ENCODE measurements around the gene GPR78. TPM values are rescaled to one million over a fixed set of nuclear protein-coding genes. Genes with fewer than 3 reads are reported as not detected.

The GPR78 gene
- polyA plus RNA-seq, 1 donor (not counting 4 experiments of a cell fraction or from before 2014, with no cell fraction given): not detected

GRCh38 chr4:8545439-8545765 lies 34.8 kb upstream of the GPR78 start:
- H3K4me3 ChIP-seq (ENCODE audit: control insufficient read depth in 2 of 3, extremely low read depth in 1 of 3, insufficient read depth in 2 of 3, low read depth in 1 of 3, low read length in 3 of 3): no peak overlapping the region
- DNase-seq (ENCODE audit: low read depth, low spot score) (no peak), FAIRE-seq (no peak)
- no peaks in the 10 kb centered on the region for H3K36me3 ChIP-seq (ENCODE audit: control insufficient read depth in 2 of 2, extremely low read depth in 1 of 2, insufficient read depth in 2 of 2, low read length in 2 of 2)
- no peaks in the 10 kb centered on the region for H3K9me3 ChIP-seq (ENCODE audit: control insufficient read depth, low read depth, low read length)
- H3K9me1 ChIP-seq (ENCODE audit: control insufficient read depth, extremely low read depth, insufficient read depth, low read length): no peaks in the 10 kb centered on the region
- no peaks in the 10 kb centered on the region for H3K27me3 ChIP-seq (ENCODE audit: control insufficient read depth, extremely low read depth, insufficient read depth, low read length)
- H3K4me1 ChIP-seq (ENCODE audit: control insufficient read depth, extremely low read depth, insufficient read depth, low read length): peaks cover 11% of the 10 kb centered on the region
- TF ChIP-seq EZH2 (IDR thresholded peaks at IDR 0.05; ENCODE audit: low read length): no peak
- H2AFZ ChIP-seq (ENCODE audit: control insufficient read depth, low read length): no peak overlapping the region
- no peak overlapping the region for H3K27ac ChIP-seq (ENCODE audit: control insufficient read depth, insufficient read depth, low read length)
- H3K4me2 ChIP-seq (ENCODE audit: control insufficient read depth, extremely low read depth, insufficient read depth, low read depth, low read length): no peak overlapping the region
- dilution Hi-C loops (cut with MboI; ENCODE audit: extremely low pct_ligation_motif_present, low sequenced_read_pairs): no loop called here
- no peak overlapping the region for H3K9ac ChIP-seq (ENCODE audit: control insufficient read depth, extremely low read depth, insufficient read depth, low read length)
- no peaks in the 10 kb centered on the region for H4K20me1 ChIP-seq (ENCODE audit: control insufficient read depth, extremely low read depth, insufficient read depth, low read length)
- no peaks in the 10 kb centered on the region for H3K79me2 ChIP-seq (ENCODE audit: control insufficient read depth, insufficient read depth, low read length)

GRCh38 chr4:8546766-8547107 lies 33.5 kb upstream of the GPR78 start:
- TF ChIP-seq CTCF (optimal IDR thresholded peaks at IDR 0.05 in 1 of 3, IDR thresholded peaks at IDR 0.05 in 1 of 3, conservative IDR thresholded peaks at IDR 0.05 in 1 of 3; ENCODE audit: extremely low read depth in 1 of 3, insufficient read depth in 2 of 3, low read length in 3 of 3) (no peak), EZH2 (IDR thresholded peaks at IDR 0.05; ENCODE audit: low read length) (no peak)
- no peak overlapping the region for H3K4me2 ChIP-seq (ENCODE audit: control insufficient read depth, extremely low read depth, insufficient read depth, low read depth, low read length)
- FAIRE-seq: no peak
- no peak for DNase-seq (ENCODE audit: low read depth, low spot score)
- H3K36me3 ChIP-seq (ENCODE audit: control insufficient read depth in 2 of 2, extremely low read depth in 1 of 2, insufficient read depth in 2 of 2, low read length in 2 of 2): no peaks in the 10 kb centered on the region
- no peak overlapping the region for H2AFZ ChIP-seq (ENCODE audit: control insufficient read depth, low read length)
- H3K79me2 ChIP-seq (ENCODE audit: control insufficient read depth, insufficient read depth, low read length): no peaks in the 10 kb centered on the region
- peaks cover 3% of the 10 kb centered on the region for H3K27me3 ChIP-seq (ENCODE audit: control insufficient read depth, extremely low read depth, insufficient read depth, low read length)
- H3K4me3 ChIP-seq (ENCODE audit: control insufficient read depth in 2 of 3, extremely low read depth in 1 of 3, insufficient read depth in 2 of 3, low read depth in 1 of 3, low read length in 3 of 3): no peak overlapping the region
- no peaks in the 10 kb centered on the region for H3K9me1 ChIP-seq (ENCODE audit: control insufficient read depth, extremely low read depth, insufficient read depth, low read length)
- dilution Hi-C loops (cut with MboI; ENCODE audit: extremely low pct_ligation_motif_present, low sequenced_read_pairs): no loop called here
- H3K9ac ChIP-seq (ENCODE audit: control insufficient read depth, extremely low read depth, insufficient read depth, low read length): no peak overlapping the region
- H4K20me1 ChIP-seq (ENCODE audit: control insufficient read depth, extremely low read depth, insufficient read depth, low read length): no peaks in the 10 kb centered on the region
- peaks cover 11% of the 10 kb centered on the region for H3K4me1 ChIP-seq (ENCODE audit: control insufficient read depth, extremely low read depth, insufficient read depth, low read length)
- no peak overlapping the region for H3K27ac ChIP-seq (ENCODE audit: control insufficient read depth, insufficient read depth, low read length)
- no peaks in the 10 kb centered on the region for H3K9me3 ChIP-seq (ENCODE audit: control insufficient read depth, low read depth, low read length)

GRCh38 chr4:8547108-8547911 lies 32.9 kb upstream of the GPR78 start:
- no peak overlapping the region for H3K27ac ChIP-seq (ENCODE audit: control insufficient read depth, insufficient read depth, low read length)
- no peak overlapping the region for H2AFZ ChIP-seq (ENCODE audit: control insufficient read depth, low read length)
- no peaks in the 10 kb centered on the region for H3K9me3 ChIP-seq (ENCODE audit: control insufficient read depth, low read depth, low read length)
- no peaks in the 10 kb centered on the region for H3K79me2 ChIP-seq (ENCODE audit: control insufficient read depth, insufficient read depth, low read length)
- peaks cover 11% of the 10 kb centered on the region for H3K4me1 ChIP-seq (ENCODE audit: control insufficient read depth, extremely low read depth, insufficient read depth, low read length)
- no peak overlapping the region for H3K4me3 ChIP-seq (ENCODE audit: control insufficient read depth in 2 of 3, extremely low read depth in 1 of 3, insufficient read depth in 2 of 3, low read depth in 1 of 3, low read length in 3 of 3)
- DNase-seq (ENCODE audit: low read depth, low spot score): peak; percentile 35
- dilution Hi-C loops (cut with MboI; ENCODE audit: extremely low pct_ligation_motif_present, low sequenced_read_pairs): no loop called here
- no peaks in the 10 kb centered on the region for H3K9me1 ChIP-seq (ENCODE audit: control insufficient read depth, extremely low read depth, insufficient read depth, low read length)
- no peaks in the 10 kb centered on the region for H3K36me3 ChIP-seq (ENCODE audit: control insufficient read depth in 2 of 2, extremely low read depth in 1 of 2, insufficient read depth in 2 of 2, low read length in 2 of 2)
- no peak overlapping the region for H3K4me2 ChIP-seq (ENCODE audit: control insufficient read depth, extremely low read depth, insufficient read depth, low read depth, low read length)
- peaks cover 4% of the 10 kb centered on the region for H3K27me3 ChIP-seq (ENCODE audit: control insufficient read depth, extremely low read depth, insufficient read depth, low read length)
- H4K20me1 ChIP-seq (ENCODE audit: control insufficient read depth, extremely low read depth, insufficient read depth, low read length): no peaks in the 10 kb centered on the region
- no peak overlapping the region for H3K9ac ChIP-seq (ENCODE audit: control insufficient read depth, extremely low read depth, insufficient read depth, low read length)
- TF ChIP-seq EZH2 (IDR thresholded peaks at IDR 0.05; ENCODE audit: low read length): no peak
- peak in 2 of 3 experiments; percentile 33 to 37 for TF ChIP-seq CTCF (optimal IDR thresholded peaks at IDR 0.05 in 1 of 3, IDR thresholded peaks at IDR 0.05 in 1 of 3, conservative IDR thresholded peaks at IDR 0.05 in 1 of 3; ENCODE audit: extremely low read depth in 1 of 3, insufficient read depth in 2 of 3, low read length in 3 of 3)
- FAIRE-seq: no peak
